ENCODE measurements around the gene DNTTIP2.
"Not testable (repeated sequence)": the region's sequence is repeated elsewhere in the genome, so short reads cannot be mapped to it uniquely, and the experiment has no call there.

DNA sequence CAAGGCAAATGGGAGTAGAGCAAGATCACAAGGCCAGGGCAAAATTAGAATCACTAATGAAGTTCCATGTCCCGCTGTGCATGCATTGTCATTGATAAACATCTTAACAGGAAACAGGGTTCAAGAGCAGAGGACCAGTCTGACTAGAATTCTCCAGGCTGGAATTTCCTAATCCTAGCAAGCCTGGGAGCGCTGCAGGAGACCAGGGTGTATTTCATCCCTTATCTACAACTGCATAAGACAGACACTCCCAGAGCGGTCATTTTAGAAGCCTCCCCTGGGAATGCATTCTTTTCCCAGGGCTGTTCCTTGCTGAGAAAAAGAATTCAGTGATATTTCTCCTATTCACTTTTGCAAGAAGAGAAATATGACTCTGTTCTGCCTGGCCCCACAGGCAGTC, 45.7 kb downstream of the DNTTIP2 start:
- not testable (repeated sequence) for TF ChIP-seq CEBPB (IDR thresholded peaks at IDR 0.05; ENCODE audit: low read depth); CTCF (IDR thresholded peaks at IDR 0.05 in 2 of 3, conservative IDR thresholded peaks at IDR 0.05 in 1 of 3; ENCODE audit: borderline replicate concordance in 1 of 3, insufficient read depth in 1 of 3, low read depth in 2 of 3, low read length in 2 of 3); SIN3A (IDR thresholded peaks at IDR 0.05; ENCODE audit: low read depth); TCF7L2 (IDR thresholded peaks at IDR 0.05; ENCODE audit: borderline replicate concordance, extremely low read depth, insufficient read depth, insufficient read length); SRF (IDR thresholded peaks at IDR 0.05; ENCODE audit: low read depth); MAX (IDR thresholded peaks at IDR 0.05); RAD21 (IDR thresholded peaks at IDR 0.05; ENCODE audit: low read depth); EGR1 (IDR thresholded peaks at IDR 0.05; ENCODE audit: low read depth); POLR2A (IDR thresholded peaks at IDR 0.05; ENCODE audit: borderline replicate concordance, extremely low read depth, insufficient read depth, insufficient read length)
- TF ChIP-seq, protein P1, sequence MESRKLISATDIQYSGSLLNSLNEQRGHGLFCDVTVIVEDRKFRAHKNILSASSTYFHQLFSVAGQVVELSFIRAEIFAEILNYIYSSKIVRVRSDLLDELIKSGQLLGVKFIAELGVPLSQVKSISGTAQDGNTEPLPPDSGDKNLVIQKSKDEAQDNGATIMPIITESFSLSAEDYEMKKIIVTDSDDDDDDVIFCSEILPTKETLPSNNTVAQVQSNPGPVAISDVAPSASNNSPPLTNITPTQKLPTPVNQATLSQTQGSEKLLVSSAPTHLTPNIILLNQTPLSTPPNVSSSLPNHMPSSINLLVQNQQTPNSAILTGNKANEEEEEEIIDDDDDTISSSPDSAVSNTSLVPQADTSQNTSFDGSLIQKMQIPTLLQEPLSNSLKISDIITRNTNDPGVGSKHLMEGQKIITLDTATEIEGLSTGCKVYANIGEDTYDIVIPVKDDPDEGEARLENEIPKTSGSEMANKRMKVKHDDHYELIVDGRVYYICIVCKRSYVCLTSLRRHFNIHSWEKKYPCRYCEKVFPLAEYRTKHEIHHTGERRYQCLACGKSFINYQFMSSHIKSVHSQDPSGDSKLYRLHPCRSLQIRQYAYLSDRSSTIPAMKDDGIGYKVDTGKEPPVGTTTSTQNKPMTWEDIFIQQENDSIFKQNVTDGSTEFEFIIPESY (IDR thresholded peaks at IDR 0.05; ENCODE audit: extremely low read depth, insufficient replicate concordance, low read length) = not testable (repeated sequence)

All from HCT116 (cell line).